Measurements from ENCODE around the gene DSCAML1.

Gene DSCAML1

DNA sequence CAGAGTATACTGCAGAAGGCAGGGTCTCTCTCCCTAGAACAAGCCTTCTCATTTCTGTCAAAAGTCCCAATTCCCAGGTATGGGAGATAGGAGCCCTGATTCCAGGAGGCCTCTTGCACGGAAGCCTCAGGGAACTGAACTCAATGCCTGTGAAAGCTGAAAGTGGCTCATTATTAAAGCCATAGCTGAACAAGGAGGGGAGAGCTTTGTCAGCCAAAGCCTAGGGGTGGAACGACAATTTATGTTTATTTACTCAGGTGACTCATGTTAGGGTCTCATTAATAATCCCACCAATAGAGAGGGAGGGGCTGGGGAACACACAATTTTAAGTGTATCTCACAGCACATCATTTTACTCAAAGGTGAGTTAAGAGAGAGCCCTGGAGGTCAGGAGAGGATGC lies 44.9 kb downstream of the DSCAML1 start:
- no peak for DNase-seq

DNA sequence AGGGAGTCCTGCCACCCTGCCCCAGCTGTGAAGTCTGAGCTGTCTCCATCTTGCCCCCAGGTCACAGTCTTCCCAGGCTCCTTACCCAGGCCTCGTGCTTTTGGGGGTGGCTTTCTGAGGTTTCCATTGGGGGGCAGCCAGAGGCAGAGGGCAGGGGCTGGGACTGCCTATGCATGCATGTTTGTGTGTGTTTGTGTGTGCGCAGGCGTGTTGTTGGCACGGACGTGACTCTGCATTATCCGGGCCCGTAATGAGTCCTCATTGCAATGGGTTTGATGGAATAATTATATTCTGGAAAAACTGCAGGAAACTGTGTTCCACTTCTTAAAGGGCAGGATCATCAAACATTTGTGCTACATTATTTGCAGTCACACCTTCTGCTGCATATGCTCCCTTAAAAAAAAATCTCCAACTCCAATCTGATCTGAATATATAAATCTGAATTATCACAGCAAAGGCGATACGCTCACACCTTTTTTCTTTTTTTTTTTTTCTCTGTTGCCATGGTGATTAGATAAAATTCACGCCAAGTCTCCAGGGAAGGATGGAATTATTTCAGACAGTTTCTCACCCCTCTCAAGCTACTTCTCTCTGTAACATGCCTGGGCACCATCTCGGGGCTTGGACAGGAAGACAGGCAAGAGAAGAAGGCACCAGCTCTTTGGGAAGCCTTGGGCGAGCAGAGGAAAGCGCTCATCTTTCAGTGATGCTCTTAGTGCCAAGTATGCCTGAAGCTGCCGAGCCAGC lies 45.9 kb downstream of the DSCAML1 start:
- DNase-seq: no peak

GRCh38 chr11:117750357-117750756 lies 46.7 kb downstream of the DSCAML1 start:
- no peak for DNase-seq

DNA sequence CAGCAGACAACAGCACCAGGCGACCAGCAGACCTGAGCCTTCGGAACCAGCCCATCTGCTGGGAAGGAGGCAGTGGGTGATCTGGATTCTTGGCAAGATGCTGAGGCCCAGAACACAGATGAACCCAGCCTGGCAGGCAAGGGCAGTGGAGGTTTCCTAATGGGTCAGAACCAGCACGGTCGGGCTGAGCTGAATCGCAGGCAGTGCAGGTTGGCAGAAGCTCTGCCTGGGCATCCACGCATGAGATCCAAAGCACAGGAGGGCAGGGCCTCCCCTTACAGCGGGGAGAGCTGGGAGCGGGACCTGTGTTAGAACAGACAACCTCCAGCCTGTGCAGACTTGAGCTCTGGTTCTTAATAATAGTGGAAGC lies 47.5 kb downstream of the DSCAML1 start:
- DNase-seq: no peak

GRCh38 chr11:117748771-117749540 lies 48.1 kb downstream of the DSCAML1 start:
- DNase-seq: no peak

DNA sequence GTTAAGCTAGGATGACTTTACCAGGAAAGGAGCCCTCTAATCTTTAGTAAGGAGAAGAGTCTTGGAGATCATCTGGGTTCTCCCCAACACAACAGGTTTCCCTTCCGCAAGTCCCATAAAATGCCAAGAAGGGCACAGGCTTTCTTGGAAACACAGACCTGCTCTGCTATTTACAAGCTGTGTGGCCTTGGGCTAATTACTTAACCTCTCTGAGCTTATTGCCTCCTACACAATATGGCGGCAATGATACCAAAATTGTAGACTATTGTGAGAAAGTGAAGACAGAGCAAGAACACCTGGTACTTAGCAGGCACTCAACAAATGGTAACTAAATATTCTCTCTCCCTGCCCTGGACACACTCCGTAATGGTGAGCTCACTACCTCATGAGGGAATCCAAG lies 49.1 kb downstream of the DSCAML1 start:
- no peak for DNase-seq

- no peak for DNase-seq
Observed at GRCh38 chr11:117745346-117745745, 51.7 kb downstream of the DSCAML1 start.

- no peak for DNase-seq
Observed at GRCh38 chr11:117744471-117745150, 52.4 kb downstream of the DSCAML1 start.

GRCh38 chr11:117743121-117743815 lies 53.7 kb downstream of the DSCAML1 start:
- no peak for DNase-seq

GRCh38 chr11:117738246-117738957 lies 58.6 kb downstream of the DSCAML1 start:
- DNase-seq: no peak

DNA sequence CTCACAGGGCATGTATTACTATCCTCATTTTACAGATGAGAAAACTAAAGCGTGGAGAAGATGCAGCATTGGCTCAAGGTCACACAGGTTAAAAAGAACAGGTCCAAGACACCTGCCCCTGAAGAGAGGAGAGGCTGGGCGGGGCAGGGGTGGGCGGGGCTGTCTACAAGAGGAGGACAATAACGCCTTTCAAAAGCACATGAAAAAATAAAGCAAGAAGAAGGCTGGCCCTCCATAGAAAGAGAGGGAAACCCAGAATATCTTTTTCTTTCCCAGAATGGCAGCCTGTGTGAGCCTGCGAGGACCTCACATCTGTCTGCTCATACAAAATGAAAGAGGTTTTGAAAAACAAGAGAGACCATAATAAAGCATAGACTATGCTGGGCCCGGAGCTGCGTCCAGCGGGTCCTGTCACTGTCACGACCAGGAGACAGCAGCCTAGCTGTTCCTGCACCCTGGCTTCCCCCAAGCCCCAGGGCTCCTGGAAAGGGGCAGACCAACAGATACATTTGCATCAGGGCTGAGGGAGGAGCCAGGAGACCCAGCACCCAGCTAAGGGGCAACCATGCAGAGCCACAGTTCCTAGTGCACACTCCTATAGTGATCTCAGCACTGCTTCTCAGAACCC lies 61.6 kb downstream of the DSCAML1 start:
- no peak for DNase-seq

GRCh38 chr11:117734601-117735024 lies 62.4 kb downstream of the DSCAML1 start:
- DNase-seq: no peak

GRCh38 chr11:117733316-117733715 lies 63.7 kb downstream of the DSCAML1 start:
- DNase-seq: no peak

DNA sequence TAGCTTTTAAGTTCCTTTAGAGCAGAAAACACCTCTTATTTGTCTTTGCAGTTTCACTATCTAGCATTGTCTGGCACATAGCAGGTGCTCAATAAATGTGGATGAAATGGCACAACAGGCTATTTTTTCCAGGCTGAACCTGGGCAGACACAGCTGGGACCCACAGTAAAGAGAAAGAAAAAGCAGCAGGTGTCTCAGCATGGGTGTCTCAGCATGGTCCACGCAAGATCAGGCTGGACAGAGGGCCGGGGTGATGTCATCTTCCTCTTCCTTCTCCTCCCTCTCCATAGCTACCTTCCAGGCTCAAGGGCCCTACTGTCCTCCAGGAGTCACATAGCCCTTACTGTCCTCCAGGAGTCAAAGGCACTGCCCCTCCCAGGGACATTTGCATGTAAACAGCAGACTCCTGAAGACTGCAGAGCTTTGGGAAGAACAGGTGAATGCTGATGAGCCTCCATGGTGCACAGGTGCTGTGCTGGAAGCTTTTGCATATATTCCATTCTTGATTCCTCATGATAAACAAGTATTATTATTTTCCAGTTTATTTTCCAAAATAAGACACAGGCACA lies 65.2 kb downstream of the DSCAML1 start:
- no peak for DNase-seq

GRCh38 chr11:117730208-117730800 lies 66.7 kb downstream of the DSCAML1 start:
- no peak for DNase-seq

DNA sequence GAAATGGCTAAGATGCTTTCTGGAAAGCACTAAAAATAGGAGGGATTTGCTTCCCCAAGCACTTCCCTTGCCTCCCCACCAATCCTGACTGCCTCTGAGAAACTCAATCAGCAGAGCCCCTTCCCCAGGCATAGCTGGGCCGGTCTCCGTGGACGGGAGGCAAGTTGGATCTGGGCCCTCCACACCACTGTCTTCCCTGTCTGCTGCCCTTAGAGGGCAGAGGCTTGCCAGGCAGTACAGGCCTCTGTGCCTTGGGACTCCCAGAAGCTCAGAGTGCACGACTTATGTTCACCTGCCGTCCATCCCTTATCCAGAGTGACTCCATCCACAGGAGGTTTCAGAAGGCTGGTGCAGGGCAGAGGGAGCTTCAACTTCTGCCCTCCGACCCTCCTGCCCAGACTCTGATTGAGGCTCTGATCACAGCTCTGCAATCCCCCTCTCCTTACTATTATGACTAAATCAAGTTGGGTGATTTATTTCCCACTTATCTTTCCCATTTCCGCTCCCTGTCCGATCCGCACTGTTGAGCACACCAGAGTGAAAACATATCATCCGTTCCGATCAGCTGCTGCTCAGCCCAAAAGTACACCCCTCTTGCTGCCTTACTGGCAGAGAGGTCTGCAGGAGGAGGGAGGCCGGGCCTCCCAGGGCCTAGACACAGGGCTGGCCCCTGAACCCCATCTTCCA lies 71.8 kb downstream of the DSCAML1 start:
- DNase-seq: no peak

DNA sequence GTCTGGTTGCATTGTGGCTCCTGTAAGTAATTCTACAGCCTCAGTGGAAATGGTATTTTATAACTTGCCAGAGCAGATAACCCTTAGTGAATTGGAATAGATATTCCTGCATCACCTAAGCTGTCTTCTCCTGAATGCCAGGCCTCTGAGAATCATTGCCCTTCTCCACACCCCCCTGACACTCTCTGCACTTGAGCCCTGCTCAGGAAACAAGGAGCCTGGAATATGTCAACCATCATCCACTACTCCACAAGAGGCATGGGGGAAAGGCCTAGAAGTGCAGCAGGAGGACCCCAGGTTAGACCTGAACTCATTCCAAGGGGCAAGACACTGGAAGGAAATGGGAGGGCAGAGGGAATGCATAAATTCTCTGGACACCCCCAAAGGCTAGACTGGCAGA lies 72.4 kb downstream of the DSCAML1 start:
- no peak for DNase-seq

- no peak for DNase-seq
Observed at GRCh38 chr11:117724104-117724503, 72.9 kb downstream of the DSCAML1 start.

DNA sequence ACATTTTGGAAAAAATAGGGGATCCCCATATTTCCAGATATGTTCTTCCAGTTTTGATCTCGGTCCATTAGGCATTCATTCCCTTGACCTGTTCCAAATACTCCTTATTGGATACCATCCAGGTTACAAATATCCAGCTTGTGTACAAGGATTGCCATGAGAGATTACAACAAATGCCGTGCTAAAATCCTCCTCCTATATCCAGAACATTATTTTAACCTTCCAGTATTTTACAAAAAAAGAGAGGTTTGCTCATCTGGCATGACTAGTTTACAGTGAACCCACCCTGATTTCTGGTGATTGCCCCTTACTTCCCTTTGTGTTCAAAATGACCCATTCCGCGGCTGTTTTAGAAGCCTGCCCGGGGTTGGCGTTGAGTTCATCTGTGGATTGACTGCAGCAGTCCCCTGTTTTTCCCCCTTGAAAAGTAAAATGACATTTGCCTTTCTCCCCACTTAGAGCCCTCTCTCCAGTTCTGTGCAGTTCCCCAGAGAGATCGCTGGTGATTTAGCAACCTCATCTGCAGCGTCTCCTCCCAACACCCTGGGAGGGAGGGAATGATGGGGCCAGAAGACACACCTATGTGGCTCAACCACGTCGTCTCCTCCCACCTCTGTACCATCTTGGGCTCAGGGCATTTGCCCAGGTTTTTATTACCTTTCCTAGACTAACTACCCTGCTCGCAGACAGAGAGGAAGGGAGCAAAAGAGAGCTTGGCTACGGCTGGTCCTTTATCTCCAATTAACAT lies 73.6 kb downstream of the DSCAML1 start:
- DNase-seq: no peak

- DNase-seq: no peak
Observed at GRCh38 chr11:117722082-117722481, 74.9 kb downstream of the DSCAML1 start.

Measured in CD4-positive, alpha-beta T cell treated with Interleukin-4 for 1 hour (primary cell).